Mucosa of gallbladder (tissue), 1 donor: ENCODE measurements around the gene C1orf226. TPM values are rescaled to one million over a fixed set of nuclear protein-coding genes. Genes with fewer than 3 reads are reported as not detected.
"Not testable (repeated sequence)": the region's sequence is repeated elsewhere in the genome, so short reads cannot be mapped to it uniquely, and the experiment has no call there.

Experiments used
- DNase-seq: peaks from one replicate; pipeline ENCODE4 v3.0.0-alpha.2; 2020; ENCODE audit warnings: low spot score
- total RNA-seq: library from RNA; stranded (reverse); gene quantifications from one replicate; pipeline ENCODE4 v1.2.1, GENCODE V29; 2021
- donor health status: DM: no; HTN: no; CAD: no.

The C1orf226 gene
- total RNA-seq, 1 donor from 2014 or later = 31.4 TPM

- no peak for DNase-seq
Measured at GRCh38 chr1:162405800-162406199, 24.3 kb downstream of the C1orf226 start.

GRCh38 chr1:162406811-162407210, 25.3 kb downstream of the C1orf226 start:
- no peak for DNase-seq

GRCh38 chr1:162407539-162407938, 26.0 kb downstream of the C1orf226 start:
- DNase-seq = no peak

GRCh38 chr1:162412002-162412401, 30.5 kb downstream of the C1orf226 start, which contains the start of gene SH2D1B:
Gene SH2D1B, minus strand, starts transcription at chr1:162412136. Its CDS starts 120 bp downstream, at chr1:162412016.
- DNase-seq = no peak

- no peak for DNase-seq
Measured at GRCh38 chr1:162416215-162416614, 34.7 kb downstream of the C1orf226 start.

GRCh38 chr1:162416909-162417308, 35.4 kb downstream of the C1orf226 start:
- no peak for DNase-seq

- no peak for DNase-seq
Measured at GRCh38 chr1:162417650-162418049, 36.1 kb downstream of the C1orf226 start.

- DNase-seq = not testable (repeated sequence)
Measured at GRCh38 chr1:162418584-162418983, 37.1 kb downstream of the C1orf226 start.

GRCh38 chr1:162419450-162419931, 38.0 kb downstream of the C1orf226 start:
- peak; percentile 37 for DNase-seq

GRCh38 chr1:162420120-162420519, 38.6 kb downstream of the C1orf226 start:
- no peak for DNase-seq

GRCh38 chr1:162421258-162422164, 40.0 kb downstream of the C1orf226 start:
- no peak for DNase-seq

GRCh38 chr1:162422662-162423375, 41.3 kb downstream of the C1orf226 start:
- no peak for DNase-seq

GRCh38 chr1:162430583-162430982, 49.1 kb downstream of the C1orf226 start:
- DNase-seq = no peak

- DNase-seq = not testable (repeated sequence)
Measured at GRCh38 chr1:162432977-162433713, 51.6 kb downstream of the C1orf226 start.

Other genes with a start within 250 kb of the C1orf226 start
- gene SPATA46, start 4.9 kb upstream of the C1orf226 start, total RNA-seq = not detected
- gene SH2D1B, start 30.4 kb downstream of the C1orf226 start, total RNA-seq = 0.12 TPM
- gene UHMK1, start 116.1 kb downstream of the C1orf226 start, total RNA-seq = 47.6 TPM
- gene UAP1, start 180.0 kb downstream of the C1orf226 start, total RNA-seq = 34.2 TPM